ENCODE measurements around the gene HNRNPU.

GRCh38 chr1:244810221-244810620, 54.1 kb downstream of the HNRNPU start:
- TF ChIP-seq POLR2A (IDR thresholded peaks at IDR 0.05) (no peak), CTCF (IDR thresholded peaks at IDR 0.05) (no peak)
